M059J (cell line): ENCODE measurements around the gene CCDC83. TPM values are rescaled to one million over a fixed set of nuclear protein-coding genes. Genes with fewer than 3 reads are reported as not detected.
"Not testable (repeated sequence)": the region's sequence is repeated elsewhere in the genome, so short reads cannot be mapped to it uniquely, and the experiment has no call there.

ENCODE experiments used
- DNase-seq: peaks from one replicate; pipeline ENCODE4 v3.0.0-alpha.2; 2012; ENCODE audit warnings: low read depth
- total RNA-seq: library from RNA; depleted of rRNA; stranded (reverse); fragments of >200 nt; shearing (Covaris generic); gene quantifications from 2 replicates; pipeline ENCODE4 v1.2.3, GENCODE V29; 2014

Gene CCDC83
- total RNA-seq, 1 experiment from 2014 or later, result 0.05 TPM

GRCh38 chr11:85886089-85887056 lies 31.2 kb downstream of the CCDC83 start:
- DNase-seq, result no peak

- no peak for DNase-seq
Measured at GRCh38 chr11:85889108-85889507, 33.9 kb downstream of the CCDC83 start.

GRCh38 chr11:85889676-85890579 lies 34.7 kb downstream of the CCDC83 start:
- peak; percentile 95 for DNase-seq

GRCh38 chr11:85893395-85893794 lies 38.2 kb downstream of the CCDC83 start:
- DNase-seq, result no peak

- DNase-seq, result no peak
Measured at GRCh38 chr11:85896876-85897275, 41.7 kb downstream of the CCDC83 start.

- no peak for DNase-seq
Measured at GRCh38 chr11:85898456-85898855, 43.3 kb downstream of the CCDC83 start.

GRCh38 chr11:85902353-85902752 lies 47.2 kb downstream of the CCDC83 start:
- no peak for DNase-seq

GRCh38 chr11:85903406-85903805 lies 48.2 kb downstream of the CCDC83 start:
- no peak for DNase-seq

GRCh38 chr11:85903811-85904210 lies 48.6 kb downstream of the CCDC83 start:
- DNase-seq, result no peak

GRCh38 chr11:85912414-85912813 lies 57.2 kb downstream of the CCDC83 start:
- no peak for DNase-seq

GRCh38 chr11:85913513-85913912 lies 58.3 kb downstream of the CCDC83 start:
- no peak for DNase-seq

GRCh38 chr11:85914425-85914824 lies 59.2 kb downstream of the CCDC83 start:
- peak; percentile 4 for DNase-seq

GRCh38 chr11:85918910-85919794 lies 64.0 kb downstream of the CCDC83 start:
- DNase-seq, result no peak

- DNase-seq, result no peak
Measured at GRCh38 chr11:85922367-85922766, 67.2 kb downstream of the CCDC83 start.

- no peak for DNase-seq
Measured at GRCh38 chr11:85923455-85923854, 68.3 kb downstream of the CCDC83 start.

GRCh38 chr11:85926653-85927214 lies 71.6 kb downstream of the CCDC83 start:
- DNase-seq, result not testable (repeated sequence)

GRCh38 chr11:85930879-85931366 lies 75.7 kb downstream of the CCDC83 start:
- no peak for DNase-seq

- DNase-seq, result no peak
Measured at GRCh38 chr11:85934596-85935169, 79.5 kb downstream of the CCDC83 start.

GRCh38 chr11:85935751-85936150 lies 80.6 kb downstream of the CCDC83 start:
- DNase-seq, result no peak

GRCh38 chr11:85937835-85938234 lies 82.7 kb downstream of the CCDC83 start:
- no peak for DNase-seq
